ENCODE results near the gene PRDM5.

The PRDM5 gene

GRCh38 chr4:120922381-120923206 lies at the start of gene PRDM5:
Gene PRDM5 (minus strand): TSS chr4:120922726. CDS start chr4:120922608, 118 bp downstream.
- peak; percentile 27 to 28 for DNase-seq

GRCh38 chr4:120971884-120972283 lies 49.4 kb upstream of the PRDM5 start:
- DNase-seq, result no peak

- no peak for DNase-seq
Observed at GRCh38 chr4:120965938-120966337, 43.4 kb upstream of the PRDM5 start.

- no peak for DNase-seq
Observed at GRCh38 chr4:120964596-120964995, 42.1 kb upstream of the PRDM5 start.

GRCh38 chr4:120963449-120963848 lies 40.9 kb upstream of the PRDM5 start:
- DNase-seq, result no peak

- DNase-seq, result no peak
Observed at GRCh38 chr4:120960656-120961267, 38.2 kb upstream of the PRDM5 start.

- DNase-seq, result no peak
Observed at GRCh38 chr4:120948382-120948781, 25.9 kb upstream of the PRDM5 start.

- DNase-seq, result no peak
Observed at GRCh38 chr4:120942776-120943175, 20.2 kb upstream of the PRDM5 start.

GRCh38 chr4:120940547-120940946 lies 18.0 kb upstream of the PRDM5 start:
- DNase-seq, result no peak

GRCh38 chr4:120939693-120940092 lies 17.2 kb upstream of the PRDM5 start:
- DNase-seq, result no peak

- no peak for DNase-seq
Observed at GRCh38 chr4:120929847-120930246, 7.3 kb upstream of the PRDM5 start.

GRCh38 chr4:120927801-120928409 lies 5.4 kb upstream of the PRDM5 start:
- no peak for DNase-seq

- DNase-seq, result no peak
Observed at GRCh38 chr4:120926358-120927025, 4.0 kb upstream of the PRDM5 start.

- no peak for DNase-seq
Observed at GRCh38 chr4:120924931-120925330, 2.4 kb upstream of the PRDM5 start.

- no peak for DNase-seq
Observed at GRCh38 chr4:120923207-120923522, 639 bp upstream of the PRDM5 start.

GRCh38 chr4:120921456-120922380 lies 808 bp downstream of the PRDM5 start:
- DNase-seq, result peak in 1 of 2 experiments; percentile 46

GRCh38 chr4:120920666-120921065 lies 1.9 kb downstream of the PRDM5 start:
- no peak for DNase-seq

GRCh38 chr4:120919358-120919757 lies 3.2 kb downstream of the PRDM5 start:
- DNase-seq, result no peak

- no peak for DNase-seq
Observed at GRCh38 chr4:120918788-120919187, 3.7 kb downstream of the PRDM5 start.

GRCh38 chr4:120918092-120918491 lies 4.4 kb downstream of the PRDM5 start:
- no peak for DNase-seq

GRCh38 chr4:120916937-120917336 lies 5.6 kb downstream of the PRDM5 start:
- DNase-seq, result no peak

- no peak for DNase-seq
Observed at GRCh38 chr4:120915336-120915735, 7.2 kb downstream of the PRDM5 start.

- DNase-seq, result no peak
Observed at GRCh38 chr4:120903419-120903818, 19.1 kb downstream of the PRDM5 start.

Measured in NCI-H1930 (cell line).